NOMO-1 treated with DMSO at 0.1 percent for 48 hours (cell line): ENCODE data around the gene ZNF467.

Source experiments
- DNase-seq: peaks from one replicate; lab custom pipeline; 2025; ENCODE audit not compliant: unreplicated experiment; lab: John Stamatoyannopoulos, UW

ZNF467 gene

GRCh38 chr7:149773446-149774236, at the start of gene ZNF467:
ZNF467 (minus strand) TSS chr7:149773588; CDS start chr7:149771032, 2,556 bp downstream.
- DNase-seq: no peak

- no peak for DNase-seq
Measured at GRCh38 chr7:149822353-149822943, 49.1 kb upstream of the ZNF467 start.

- DNase-seq: no peak
Measured at GRCh38 chr7:149821191-149822148, 48.1 kb upstream of the ZNF467 start.

- no peak for DNase-seq
Measured at GRCh38 chr7:149820622-149821190, 47.3 kb upstream of the ZNF467 start.

GRCh38 chr7:149819961-149820340, 46.6 kb upstream of the ZNF467 start:
- no peak for DNase-seq

GRCh38 chr7:149819141-149819960, 46.0 kb upstream of the ZNF467 start:
- no peak for DNase-seq

- DNase-seq: no peak
Measured at GRCh38 chr7:149818536-149818840, 45.1 kb upstream of the ZNF467 start.

GRCh38 chr7:149817836-149818535, 44.6 kb upstream of the ZNF467 start:
- no peak for DNase-seq

- no peak for DNase-seq
Measured at GRCh38 chr7:149817301-149817771, 43.9 kb upstream of the ZNF467 start.

GRCh38 chr7:149816794-149817193, 43.4 kb upstream of the ZNF467 start:
- DNase-seq: no peak

GRCh38 chr7:149816267-149816751, 42.9 kb upstream of the ZNF467 start:
- no peak for DNase-seq

GRCh38 chr7:149815661-149816266, 42.4 kb upstream of the ZNF467 start:
- DNase-seq: no peak

- DNase-seq: no peak
Measured at GRCh38 chr7:149815121-149815520, 41.7 kb upstream of the ZNF467 start.

- no peak for DNase-seq
Measured at GRCh38 chr7:149814494-149814893, 41.1 kb upstream of the ZNF467 start.

GRCh38 chr7:149813254-149814035, 40.1 kb upstream of the ZNF467 start:
- no peak for DNase-seq

GRCh38 chr7:149811831-149812490, 38.6 kb upstream of the ZNF467 start:
- DNase-seq: no peak

GRCh38 chr7:149811221-149811620, 37.8 kb upstream of the ZNF467 start:
- DNase-seq: no peak

GRCh38 chr7:149809215-149809614, 35.8 kb upstream of the ZNF467 start:
- no peak for DNase-seq
